Nephron progenitor cell (in vitro differentiated cells): ENCODE data around the gene HSPG2.

Experiments used
- DNase-seq: peaks from one replicate; pipeline ENCODE4 v3.0.0; 2021
- H3K27ac Mint-ChIP-seq: 2 replicates; pipeline ENCODE4 v1.8.0; 2021; ENCODE audit warnings: mild to moderate bottlenecking, moderate library complexity, mixed read lengths
- H3K27me3 Mint-ChIP-seq: 2 replicates; pipeline ENCODE4 v1.8.0; 2021; ENCODE audit warnings: mild to moderate bottlenecking, low read depth, mixed read lengths; ENCODE audit not compliant: poor library complexity
- H3K36me3 Mint-ChIP-seq: 2 replicates; pipeline ENCODE4 v1.8.0; 2021; ENCODE audit warnings: low read depth, mixed read lengths
- H3K4me1 Mint-ChIP-seq: 2 replicates; pipeline ENCODE4 v1.8.0; 2021; ENCODE audit warnings: mixed read lengths
- H3K4me3 Mint-ChIP-seq: 2 replicates; pipeline ENCODE4 v1.8.0; 2021; ENCODE audit warnings: mild to moderate bottlenecking, moderate library complexity, mixed read lengths
- H3K9me3 Mint-ChIP-seq: 2 replicates; pipeline ENCODE4 v1.8.0; 2021; ENCODE audit warnings: mild to moderate bottlenecking, moderate library complexity, mixed read lengths
- TF ChIP-seq, protein P1 (sequence below): fragments of 200-600 bp; sonication (generic); IDR thresholded peaks from 2 replicates; pipeline ENCODE4 v1.5.0; 2021; ENCODE audit warnings: antibody characterized with exemption

The HSPG2 gene

DNA sequence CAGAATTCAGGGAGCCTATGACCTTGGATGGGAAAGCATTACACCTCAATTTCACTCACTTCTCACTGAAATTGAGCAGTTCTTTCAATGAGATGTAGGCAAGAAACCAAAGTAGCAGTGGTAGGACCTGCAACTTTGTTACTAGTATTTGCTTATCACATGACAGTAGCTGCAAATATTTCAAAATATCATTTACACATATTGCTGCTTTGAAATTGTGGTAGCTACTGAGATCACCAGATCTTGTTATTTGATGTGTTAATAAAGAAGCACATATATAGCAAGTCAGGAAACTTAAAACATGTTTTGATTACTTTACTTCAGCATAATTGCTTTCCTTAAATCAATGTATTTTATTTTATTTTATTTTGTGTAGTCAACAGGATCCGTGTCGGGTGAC is 112.2 kb downstream of the HSPG2 start:
- H3K36me3 Mint-ChIP-seq: peaks cover 12% of the 10 kb centered on the region
- no peak overlapping the region for H3K27ac Mint-ChIP-seq
- H3K9me3 Mint-ChIP-seq: peaks cover 3% of the 10 kb centered on the region
- TF ChIP-seq, protein P1, sequence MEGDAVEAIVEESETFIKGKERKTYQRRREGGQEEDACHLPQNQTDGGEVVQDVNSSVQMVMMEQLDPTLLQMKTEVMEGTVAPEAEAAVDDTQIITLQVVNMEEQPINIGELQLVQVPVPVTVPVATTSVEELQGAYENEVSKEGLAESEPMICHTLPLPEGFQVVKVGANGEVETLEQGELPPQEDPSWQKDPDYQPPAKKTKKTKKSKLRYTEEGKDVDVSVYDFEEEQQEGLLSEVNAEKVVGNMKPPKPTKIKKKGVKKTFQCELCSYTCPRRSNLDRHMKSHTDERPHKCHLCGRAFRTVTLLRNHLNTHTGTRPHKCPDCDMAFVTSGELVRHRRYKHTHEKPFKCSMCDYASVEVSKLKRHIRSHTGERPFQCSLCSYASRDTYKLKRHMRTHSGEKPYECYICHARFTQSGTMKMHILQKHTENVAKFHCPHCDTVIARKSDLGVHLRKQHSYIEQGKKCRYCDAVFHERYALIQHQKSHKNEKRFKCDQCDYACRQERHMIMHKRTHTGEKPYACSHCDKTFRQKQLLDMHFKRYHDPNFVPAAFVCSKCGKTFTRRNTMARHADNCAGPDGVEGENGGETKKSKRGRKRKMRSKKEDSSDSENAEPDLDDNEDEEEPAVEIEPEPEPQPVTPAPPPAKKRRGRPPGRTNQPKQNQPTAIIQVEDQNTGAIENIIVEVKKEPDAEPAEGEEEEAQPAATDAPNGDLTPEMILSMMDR: no peak
- no peak overlapping the region for H3K4me3 Mint-ChIP-seq
- no peaks in the 10 kb centered on the region for H3K4me1 Mint-ChIP-seq
- DNase-seq: no peak
- no peaks in the 10 kb centered on the region for H3K27me3 Mint-ChIP-seq

DNA sequence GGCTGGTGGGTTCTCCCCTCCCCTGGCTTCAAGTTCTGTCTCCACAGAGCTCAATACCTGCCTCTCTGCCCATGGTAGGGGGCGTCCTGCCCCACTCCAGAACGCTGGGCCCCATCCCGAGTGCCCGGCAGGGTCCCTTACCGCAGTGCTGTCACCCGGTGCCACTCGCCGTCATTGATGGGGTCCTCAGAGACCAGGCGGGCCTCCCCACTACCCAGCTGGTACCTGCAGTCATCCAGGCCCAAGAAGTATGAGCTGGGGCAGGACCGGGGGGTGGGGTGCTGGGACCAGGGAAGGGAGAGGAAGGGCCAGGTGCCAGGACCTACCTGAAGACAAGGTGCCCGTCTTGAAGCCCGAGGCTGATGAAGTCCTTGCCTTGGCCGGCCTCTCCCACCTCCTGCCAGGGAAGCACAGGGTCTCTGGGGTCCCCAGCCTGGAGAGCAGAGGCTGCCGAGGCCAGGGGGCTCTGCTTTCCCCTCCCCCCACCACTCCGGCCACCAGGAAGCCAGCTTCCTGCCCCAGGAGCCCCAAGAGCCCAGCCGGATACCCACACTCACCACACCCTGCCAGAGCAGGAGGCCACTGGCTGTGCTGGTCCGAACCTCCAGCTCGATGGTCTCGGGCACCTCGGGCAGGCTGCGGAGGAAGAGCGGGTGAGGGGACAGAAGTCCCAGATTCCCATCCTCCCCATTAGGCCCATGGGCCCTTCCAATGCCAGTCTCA is 113.0 kb downstream of the HSPG2 start:
- peaks cover 3% of the 10 kb centered on the region for H3K9me3 Mint-ChIP-seq
- H3K36me3 Mint-ChIP-seq: peaks cover 16% of the 10 kb centered on the region
- no peaks in the 10 kb centered on the region for H3K27me3 Mint-ChIP-seq
- DNase-seq: no peak
- no peak overlapping the region for H3K4me3 Mint-ChIP-seq
- H3K4me1 Mint-ChIP-seq: no peaks in the 10 kb centered on the region
- TF ChIP-seq, protein P1: no peak
- peak overlapping the region; percentile 29 for H3K27ac Mint-ChIP-seq

DNA sequence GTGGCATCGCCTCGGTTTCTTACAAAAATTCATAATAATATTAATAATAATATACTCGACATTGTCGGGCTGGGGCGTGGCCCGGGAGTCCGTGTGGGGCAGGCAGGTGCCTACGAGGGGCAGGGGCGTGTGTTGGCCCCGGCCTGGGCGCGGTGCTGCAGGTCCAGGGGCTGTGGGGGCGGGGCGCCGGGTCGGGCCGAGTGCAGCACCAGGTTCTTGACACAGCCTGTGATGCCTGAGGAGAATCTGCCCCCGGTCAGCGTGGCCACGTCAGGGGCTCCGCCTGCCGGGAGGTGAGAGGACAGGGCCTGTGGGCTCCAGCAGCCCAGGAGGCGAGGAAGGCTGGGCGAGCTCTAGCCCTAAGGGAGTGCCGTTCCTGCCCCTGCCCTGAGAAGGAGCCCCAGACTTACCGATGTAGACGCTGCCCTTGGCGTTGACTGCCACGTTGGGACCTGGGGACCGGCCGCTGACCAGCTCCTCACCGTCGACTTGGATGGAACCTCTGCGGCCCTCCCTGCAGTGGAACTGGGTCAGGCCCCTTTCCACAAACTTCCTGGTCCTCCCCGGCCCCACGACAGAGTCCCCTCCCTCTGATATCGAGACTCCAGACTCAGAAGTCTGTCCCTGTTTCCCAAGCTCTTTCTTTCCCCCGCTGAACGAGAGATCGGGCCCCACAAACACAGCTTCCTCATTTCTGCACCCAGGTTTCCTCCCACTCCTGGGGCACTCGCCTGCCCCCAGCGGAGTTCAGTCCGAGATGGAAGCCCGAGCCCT is 113.7 kb downstream of the HSPG2 start:
- DNase-seq: no peak

DNA sequence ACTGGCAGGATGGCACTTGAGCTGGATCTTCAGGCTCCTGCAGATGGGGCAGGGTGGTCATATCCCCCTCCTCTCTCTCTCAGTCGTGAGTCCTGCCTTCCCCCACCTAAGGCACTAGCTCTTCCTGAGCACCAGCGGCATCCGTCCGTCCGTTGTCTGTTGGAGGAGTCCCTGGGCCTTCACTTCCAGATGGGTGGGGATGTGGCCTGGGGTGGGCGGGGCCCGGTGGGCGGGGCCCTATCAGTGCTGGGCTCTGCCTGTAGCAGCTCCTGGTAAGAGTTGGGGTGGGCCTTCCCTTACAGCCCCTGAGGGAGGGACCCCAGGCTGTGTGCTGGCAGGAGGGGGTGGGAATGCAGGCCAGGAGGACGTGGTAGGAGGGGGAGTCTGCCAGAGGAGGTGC is 114.8 kb downstream of the HSPG2 start:
- peak; percentile 56 for DNase-seq
- Mint-ChIP-seq H3K27ac (no peak overlapping the region), H3K9me3 (peaks cover 3% of the 10 kb centered on the region), H3K36me3 (peaks cover 13% of the 10 kb centered on the region), H3K4me1 (peaks cover 7% of the 10 kb centered on the region), H3K27me3 (peaks cover 3% of the 10 kb centered on the region), H3K4me3 (no peak overlapping the region)
- TF ChIP-seq, protein P1: no peak

More for the DNA sequence above, 113.7 kb downstream of the HSPG2 start:
- Mint-ChIP-seq H3K9me3 (peaks cover 3% of the 10 kb centered on the region), H3K27ac (peak overlapping the region; percentile 29), H3K4me3 (no peak overlapping the region), H3K27me3 (peaks cover 2% of the 10 kb centered on the region), H3K4me1 (peaks cover 4% of the 10 kb centered on the region), H3K36me3 (peaks cover 16% of the 10 kb centered on the region)
- TF ChIP-seq, protein P1: no peak

DNA sequence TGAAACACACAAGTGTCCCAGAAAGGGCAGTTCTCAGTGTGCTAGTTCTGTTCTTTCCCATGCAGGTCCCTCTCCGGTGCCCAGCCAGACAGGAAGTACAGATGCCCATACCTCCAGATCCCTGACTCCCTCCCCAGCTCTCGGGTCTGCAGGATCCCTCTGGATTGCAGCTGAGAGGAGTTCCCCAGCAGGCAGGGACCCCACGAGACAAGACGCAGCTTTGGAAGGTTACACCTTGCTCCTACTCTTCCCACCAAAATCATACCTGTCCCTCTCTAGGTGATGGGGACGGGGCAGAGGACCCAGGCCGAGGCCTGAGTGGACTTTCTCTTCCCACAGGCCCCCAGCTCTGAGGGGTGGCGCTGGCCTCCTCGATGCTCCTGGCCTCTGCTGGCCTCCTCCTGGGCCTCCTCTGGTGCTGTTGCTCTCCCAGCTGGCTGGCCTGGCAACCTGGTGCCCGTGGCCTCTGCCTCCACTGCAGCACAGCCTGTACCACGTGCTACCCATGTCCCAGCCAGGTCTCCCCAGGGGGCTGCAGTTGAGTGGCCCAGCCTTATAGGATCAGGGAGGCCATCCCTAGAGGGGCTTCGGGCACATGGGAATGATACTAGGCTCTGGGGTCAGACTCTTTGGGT is 115.6 kb downstream of the HSPG2 start:
- Mint-ChIP-seq H3K9me3 (peaks cover 3% of the 10 kb centered on the region), H3K27me3 (peaks cover 3% of the 10 kb centered on the region), H3K27ac (peak overlapping the region; percentile 19), H3K36me3 (peaks cover 11% of the 10 kb centered on the region), H3K4me3 (no peak overlapping the region), H3K4me1 (peaks cover 15% of the 10 kb centered on the region)
- DNase-seq: no peak
- TF ChIP-seq, protein P1: no peak
